GM18502 (cell line): ENCODE measurements around the gene UBALD1.
"Not testable (repeated sequence)": the region's sequence is repeated elsewhere in the genome, so short reads cannot be mapped to it uniquely, and the experiment has no call there.

Source experiments
- ATAC-seq: cut with Tn5 transposase; IDR thresholded peaks from one replicate; pipeline ENCODE4 v1.9.1; 2021; ENCODE audit warnings: mild to moderate bottlenecking; ENCODE audit not compliant: unreplicated experiment, poor library complexity

Gene UBALD1

DNA sequence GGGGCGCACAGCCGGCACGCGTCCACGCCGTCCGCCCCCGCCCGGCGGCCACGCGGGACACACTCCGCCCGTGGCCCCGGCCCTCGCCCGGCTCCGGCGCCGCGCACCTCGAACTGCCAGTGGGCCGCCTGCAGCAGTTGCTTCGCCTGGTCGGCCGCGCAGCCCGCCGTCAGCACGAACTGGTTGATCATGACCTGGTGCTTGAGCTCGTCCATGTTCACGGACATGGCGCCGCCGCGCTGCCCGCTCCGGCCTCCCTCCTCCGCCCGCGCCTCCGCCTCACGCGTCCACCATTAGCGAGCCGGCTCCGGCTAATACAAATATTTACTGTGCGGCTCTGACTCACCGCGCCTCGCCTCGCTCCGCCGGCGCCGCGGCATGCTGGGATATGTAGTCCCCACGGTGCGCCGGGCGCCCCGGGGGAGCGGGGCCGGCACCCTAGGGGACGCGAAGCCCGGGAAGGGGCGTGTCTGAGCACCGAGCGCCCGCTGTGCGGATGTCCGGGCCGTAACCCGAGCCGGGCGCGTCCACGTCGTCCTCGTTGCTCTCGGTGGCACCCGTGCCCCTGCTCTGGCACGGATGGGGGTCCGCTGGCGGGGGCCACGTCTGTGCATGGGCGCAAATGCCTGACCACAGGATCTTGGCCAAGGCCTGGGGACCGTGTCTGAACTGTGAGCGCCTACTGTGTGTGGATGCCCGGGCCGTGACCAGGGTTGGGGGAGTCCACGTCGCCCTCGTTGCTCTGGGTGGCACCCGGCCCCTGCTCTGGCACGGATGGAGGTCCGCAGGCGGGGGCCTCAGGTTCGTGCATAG lies at the start of gene UBALD1:
Gene UBALD1, minus strand, starts transcription at position 318 of the 813 bp plus-strand sequence. Its CDS starts 91 bp downstream, at position 227.
- ATAC-seq = peak; percentile 64

DNA sequence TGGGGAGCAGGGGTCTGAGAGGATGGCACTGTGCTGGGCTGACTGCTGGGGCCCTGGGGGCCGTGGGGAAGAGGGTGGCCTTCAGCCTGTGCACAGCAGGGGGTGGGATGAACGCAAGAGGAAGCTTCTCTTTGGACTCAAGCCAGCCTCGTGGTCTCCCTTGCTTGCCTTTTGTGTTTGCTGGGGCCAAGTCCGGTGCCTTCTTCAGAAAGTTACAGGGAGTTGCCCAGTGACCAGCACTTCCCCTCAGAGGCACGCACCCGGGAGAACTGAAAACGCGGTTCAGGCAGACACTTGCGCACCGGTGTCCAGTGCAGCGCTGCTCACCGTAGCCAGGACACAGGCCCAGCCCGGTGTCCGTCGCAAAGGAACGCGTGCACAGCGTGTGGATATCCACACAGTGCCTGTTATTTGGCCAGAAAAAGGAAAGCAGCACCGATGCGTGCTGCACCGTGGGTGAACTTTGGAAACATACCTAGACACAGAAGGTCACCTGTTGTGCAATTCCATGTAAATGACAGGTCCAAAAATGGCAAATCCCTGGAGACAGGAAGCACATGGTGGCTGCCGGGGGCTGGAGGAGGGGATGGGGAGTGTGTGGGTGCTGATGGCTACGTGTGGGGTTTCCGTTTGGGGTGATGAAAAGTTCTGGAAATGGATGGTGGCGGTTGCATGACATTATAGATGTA lies 49.2 kb upstream of the UBALD1 start:
- no peak for ATAC-seq

DNA sequence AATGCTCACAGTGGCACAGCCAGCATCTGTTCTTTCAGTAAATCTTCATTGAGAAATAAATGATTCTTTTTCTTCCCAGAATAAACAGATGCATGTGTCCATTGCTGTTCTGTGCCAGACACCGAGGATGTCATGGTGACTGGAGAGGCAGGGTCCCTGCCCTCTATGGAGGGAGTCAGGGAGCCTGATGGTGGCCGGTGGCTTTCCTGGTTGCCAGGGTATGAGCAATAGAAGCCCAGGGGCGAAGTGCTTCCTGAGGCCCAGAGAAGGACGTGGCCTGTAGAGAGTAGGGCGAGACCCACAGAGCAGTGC lies 48.7 kb upstream of the UBALD1 start:
- ATAC-seq = no peak

DNA sequence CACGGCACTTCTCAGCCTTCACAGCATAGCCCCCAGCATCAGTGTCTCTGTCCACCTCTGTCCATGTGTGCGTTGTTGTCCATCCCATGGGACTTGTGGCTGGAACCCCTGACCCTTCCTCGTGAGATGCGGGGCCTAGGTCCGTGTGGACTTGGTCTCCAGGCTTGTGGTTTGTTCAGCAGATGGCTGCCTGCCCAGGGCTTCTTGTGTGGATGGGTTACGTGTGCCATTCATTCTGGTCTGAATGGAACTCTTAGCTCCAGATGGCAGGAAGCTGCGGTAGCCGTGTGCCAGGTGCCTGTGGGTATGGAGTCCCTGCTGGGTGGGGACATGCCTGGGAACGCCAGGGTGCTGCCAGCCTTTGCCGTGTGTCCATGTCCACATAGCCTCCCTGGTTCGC lies 47.0 kb upstream of the UBALD1 start:
- no peak for ATAC-seq

DNA sequence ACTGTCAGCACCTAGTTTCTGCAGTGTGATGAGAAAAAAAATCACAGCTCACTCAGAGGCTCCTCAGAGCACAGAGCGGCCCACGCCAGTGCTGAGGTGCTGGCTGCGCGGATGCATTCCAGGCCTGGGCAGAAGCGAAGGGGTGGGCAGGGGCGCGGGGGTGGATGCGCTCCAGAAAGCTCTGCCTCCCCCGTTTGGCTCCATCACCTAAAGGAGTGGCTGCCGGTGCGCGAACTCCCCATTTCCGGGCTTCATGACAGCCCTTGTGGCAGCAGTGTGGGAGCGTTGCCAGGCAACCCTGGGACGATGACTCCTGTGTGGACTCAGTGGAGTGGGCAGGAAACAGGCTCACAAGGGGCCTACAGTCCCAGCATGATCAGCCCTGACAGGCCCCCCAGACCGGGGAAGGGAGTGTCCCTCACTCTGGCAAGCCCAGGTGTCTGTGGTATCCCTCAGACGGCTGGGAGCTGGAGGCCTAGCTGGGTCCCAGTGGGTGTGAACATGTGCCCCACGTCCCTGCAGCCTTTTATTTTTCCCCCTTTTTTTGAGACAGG lies 45.8 kb upstream of the UBALD1 start:
- peak; percentile 61 for ATAC-seq

DNA sequence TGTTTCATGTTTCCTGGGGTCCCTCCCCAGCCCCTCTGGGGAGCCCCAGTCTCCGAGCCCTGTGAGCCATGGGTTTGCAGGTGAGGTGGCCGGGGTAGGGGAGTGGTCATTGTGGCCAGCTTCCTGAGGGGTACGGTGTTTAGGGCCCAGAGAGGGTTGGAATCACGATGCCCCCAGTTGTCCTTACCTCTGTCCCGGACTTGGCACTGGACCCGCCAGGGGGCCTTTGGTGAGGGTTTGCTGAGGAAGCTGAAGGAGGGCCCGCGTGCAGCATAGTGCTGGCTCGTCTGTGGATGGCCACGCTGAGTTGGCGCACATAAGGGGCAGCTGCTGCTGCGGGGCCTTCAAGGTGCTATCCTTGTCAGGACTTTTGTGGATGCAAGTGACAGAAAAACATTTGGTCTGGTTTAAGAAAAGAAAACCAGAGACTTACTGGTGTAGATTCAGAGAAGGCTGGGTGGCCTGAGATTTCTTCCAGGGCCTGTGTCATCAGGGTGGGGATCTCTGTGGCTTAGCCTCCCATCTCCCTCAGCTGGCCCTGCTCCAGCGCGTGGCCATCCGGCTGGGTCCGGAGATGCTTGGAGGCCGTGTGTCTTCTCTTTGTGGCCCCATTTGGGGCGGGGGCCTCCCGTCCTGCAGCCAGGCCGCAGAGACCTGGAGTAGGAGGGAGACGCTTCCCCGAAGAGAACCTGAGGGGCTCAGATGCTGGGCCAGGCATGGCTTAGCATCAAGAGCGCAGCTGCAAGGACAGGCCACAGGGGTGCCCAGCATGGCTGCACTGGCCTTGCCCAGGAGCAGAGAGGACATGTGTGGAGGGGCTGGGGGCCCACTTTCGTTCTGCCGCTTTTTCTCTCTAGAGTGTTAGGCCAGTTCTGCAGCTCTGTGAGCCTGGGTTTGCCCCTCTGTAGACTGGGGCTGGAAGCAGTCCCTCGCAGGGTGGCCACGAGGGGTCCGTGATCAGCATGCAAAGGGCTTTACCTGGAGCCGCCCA lies 45.0 kb upstream of the UBALD1 start:
- ATAC-seq = no peak

DNA sequence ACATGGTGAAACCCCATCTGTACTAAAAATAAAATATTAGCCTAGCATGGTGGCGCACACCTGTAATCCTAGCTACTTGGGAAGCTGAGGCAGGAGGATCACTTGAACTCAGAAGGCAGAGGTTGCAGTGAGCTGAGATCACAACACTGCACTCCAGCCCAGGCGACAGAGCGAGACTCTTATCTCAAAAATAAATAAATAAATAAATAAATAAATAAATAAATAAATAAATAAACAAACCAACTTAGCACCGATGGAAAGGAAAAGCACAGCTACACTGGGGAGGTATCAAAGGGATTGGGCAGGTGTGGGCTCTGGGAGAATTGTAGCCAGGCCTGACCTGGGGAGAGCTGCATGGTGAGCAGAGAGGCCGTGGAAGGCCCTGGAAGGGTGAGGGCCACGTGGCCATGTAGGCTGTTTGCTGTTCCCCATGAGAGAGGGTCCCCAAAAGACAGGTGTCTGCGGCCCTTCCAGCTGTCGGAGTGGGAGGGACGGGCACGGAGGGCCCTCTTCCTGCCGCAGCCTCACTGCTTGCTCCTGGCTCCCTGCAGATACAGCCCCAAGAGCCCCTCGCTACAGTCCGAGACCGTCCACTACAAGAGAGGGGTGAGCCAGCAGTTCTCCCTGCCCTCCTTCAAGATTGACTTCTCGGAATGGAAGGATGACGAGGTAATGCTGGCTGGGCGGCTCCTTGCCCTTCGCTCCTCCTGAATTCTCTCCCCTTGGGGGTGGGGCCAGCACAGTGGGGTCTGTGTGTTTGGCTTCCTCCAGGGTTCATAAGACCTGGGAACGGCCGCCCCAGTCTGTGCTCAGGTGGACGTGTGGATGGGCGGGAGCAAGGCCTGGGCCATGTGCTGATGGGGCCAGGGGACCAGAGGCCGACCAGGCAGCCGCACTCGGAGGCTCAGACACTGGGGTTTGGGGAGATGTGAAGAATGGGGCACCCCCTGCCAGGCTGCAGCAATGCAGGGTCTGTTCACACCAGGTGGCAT lies 42.3 kb upstream of the UBALD1 start:
- ATAC-seq = no peak

DNA sequence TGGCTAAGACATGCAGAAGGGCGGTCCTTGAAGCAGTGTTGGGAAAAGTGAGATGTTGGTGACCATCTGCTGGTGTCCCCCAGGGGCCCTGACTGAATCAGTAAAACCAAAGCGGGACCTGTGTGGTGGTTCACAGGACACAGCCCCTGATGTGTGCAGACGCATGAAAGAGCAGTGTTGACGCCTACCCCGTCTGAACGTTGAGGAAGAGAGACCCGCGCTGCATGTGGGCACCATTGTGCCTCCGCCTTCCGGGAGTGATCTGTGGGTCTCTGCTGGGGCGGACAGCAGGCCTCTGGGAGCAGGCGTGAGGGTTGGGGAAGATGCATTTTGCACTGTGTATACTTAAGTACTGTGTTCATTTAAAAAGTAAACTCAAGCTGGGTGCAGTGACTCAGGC lies 41.5 kb upstream of the UBALD1 start:
- no peak for ATAC-seq

DNA sequence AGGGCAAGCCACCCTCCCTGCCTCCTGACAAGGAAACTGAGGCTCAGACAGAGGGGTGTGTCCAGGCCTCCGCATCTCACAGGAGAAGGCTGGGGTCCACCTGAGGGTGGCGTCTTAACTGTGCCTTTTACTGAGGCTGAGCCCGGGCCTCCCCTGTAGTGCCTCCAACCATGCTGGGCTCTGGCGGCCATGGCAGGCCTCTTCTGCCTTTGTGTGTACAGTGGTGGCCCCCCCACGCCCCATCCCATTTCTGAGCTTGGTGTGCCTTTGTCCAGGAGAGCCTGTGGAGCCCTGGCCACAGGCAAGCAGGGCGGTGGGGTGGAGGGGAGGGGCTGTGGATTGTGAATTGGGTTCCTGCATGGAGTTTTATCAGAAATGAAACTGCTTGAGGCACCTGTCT lies 41.1 kb upstream of the UBALD1 start:
- ATAC-seq = no peak

DNA sequence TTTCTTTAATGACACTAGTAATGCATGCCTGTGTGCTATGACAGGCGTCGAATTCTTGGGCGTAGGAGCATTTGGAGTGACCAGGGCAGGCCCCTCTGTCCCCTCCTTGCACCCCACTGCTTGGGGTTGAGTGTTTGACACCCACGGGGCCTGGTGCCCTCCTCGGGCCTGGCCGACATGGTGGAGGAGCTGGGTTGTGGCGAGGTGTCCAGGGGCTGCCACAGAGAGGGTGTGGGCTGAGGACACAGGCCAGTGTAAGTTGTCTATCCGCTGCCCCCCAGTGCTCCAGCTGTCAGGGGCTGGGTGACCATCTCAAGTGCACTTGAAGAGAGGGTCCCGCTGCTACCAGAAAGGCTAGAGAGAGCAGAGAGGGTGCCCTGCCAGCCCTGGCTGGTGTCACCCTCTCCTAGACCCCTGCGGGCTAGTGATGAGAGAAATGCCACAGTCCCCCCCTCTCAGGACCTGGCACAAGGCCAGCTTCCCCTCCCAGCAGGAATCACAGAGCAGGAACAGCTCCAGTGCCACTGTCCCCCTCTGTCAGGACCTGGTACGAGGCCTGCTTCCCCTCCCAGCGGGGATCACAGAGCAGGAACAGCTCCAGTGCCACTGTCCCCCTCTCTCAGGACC lies 40.4 kb upstream of the UBALD1 start:
- ATAC-seq = no peak

DNA sequence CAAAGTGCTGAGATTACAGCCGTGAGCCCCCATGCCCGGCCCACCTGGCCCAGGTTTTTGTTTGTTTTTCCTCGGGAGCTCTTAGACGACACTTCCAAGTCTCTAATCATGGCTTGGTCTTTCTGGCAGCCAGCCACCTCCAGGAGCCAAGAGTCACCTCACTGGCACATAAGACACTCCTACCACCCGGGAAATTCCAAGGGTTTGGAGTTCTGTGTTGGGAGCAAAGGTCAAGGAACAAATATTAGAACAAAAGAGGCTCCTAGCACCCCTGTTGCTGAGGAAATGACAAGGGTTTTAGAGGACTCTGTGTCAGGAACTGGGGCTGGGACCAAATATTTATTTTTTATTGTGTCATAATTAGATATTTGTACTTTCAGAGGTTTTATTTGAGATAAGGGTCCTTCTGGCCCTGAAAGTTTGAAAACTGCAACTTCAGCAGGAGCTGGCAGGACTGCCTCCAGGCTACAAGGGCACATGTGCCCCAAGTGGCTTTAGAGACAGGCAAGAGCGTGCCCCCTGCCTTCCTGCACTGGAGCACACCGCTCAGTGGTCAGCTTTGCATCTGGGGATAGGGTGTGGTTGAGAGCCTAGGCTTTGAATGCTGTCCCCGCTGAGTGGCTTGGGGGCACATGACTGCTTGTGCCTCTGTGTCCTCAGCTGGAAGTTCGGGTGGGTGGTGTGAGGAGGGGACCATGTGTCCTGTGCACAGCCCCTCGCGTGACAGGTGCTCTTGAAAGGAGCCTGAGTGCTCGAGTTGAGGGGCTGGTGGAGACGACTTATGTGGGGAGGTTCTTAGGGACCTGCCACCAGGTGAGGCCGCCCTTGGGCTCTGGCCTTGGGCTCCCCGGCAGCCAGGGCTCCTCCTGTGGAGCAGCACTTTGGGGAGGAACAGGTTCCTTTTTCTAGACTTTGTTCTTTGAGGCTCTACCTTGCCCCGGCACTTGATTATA lies 39.6 kb upstream of the UBALD1 start:
- ATAC-seq = no peak

DNA sequence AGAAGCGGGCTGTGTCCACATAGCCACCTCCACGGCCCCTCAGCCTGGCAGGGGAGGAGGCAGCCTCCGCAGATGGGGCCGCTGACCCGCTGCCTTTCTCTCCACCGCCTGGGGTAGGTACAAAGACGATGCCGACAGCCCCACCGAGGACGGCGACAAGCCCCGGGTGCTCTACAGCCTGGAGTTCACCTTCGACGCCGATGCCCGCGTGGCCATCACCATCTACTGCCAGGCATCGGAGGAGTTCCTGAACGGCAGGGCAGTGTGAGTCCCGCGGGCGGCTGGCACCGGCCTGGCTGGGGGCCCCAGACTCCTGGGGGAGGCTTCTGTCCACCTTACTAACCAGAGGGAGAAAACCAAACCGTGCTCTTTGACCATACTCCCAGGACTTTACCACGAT lies 37.9 kb upstream of the UBALD1 start:
- ATAC-seq = no peak

DNA sequence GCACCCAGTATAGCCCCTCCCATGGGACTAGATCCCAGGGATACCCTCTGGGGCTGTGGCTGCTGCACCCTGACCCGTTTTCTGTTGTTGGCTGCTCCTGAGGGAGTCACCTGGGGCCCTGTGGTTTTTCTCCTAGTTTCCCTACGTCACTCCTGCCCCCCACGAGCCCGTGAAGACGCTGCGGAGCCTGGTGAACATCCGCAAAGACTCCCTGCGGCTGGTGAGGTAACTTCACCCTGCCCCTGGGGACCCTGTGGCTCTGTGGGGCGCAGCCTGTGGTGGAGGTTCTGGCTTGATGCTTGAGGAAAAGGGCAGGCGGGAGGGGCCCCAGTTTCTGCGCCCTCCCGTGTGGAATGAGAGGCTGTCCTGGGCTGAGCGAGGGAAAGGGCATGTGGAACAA lies 37.1 kb upstream of the UBALD1 start:
- ATAC-seq = no peak

DNA sequence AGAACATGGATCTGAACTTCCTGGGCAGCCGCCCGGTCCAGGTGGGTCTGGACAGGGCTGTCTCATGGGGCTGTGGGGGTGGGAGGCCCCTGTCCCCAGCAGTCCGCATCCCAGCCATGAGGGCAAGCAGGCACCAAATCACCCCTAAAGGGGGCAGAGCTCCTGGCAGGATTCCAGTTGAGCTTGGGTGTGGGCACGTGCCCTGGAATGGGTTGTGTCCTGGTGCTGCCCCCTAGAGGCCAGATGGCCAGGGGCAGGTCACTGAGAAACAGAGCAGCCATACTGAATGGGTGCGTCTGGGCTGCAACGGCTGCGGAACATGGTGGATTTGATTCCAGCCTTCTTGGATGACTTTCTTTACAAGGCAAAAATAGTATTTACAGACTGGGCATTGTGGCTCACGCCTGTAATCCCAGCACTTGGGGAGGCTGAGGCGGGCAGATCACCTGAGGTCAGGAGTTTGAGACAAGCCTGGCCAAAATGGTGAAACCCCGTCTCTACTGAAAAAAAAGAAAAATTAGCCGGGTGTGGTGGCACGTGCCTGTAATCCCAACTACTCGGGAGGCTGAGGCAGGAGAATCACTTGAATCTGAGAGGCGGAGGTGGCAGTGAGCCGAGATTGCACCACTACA lies 35.9 kb upstream of the UBALD1 start:
- not testable (repeated sequence) for ATAC-seq

DNA sequence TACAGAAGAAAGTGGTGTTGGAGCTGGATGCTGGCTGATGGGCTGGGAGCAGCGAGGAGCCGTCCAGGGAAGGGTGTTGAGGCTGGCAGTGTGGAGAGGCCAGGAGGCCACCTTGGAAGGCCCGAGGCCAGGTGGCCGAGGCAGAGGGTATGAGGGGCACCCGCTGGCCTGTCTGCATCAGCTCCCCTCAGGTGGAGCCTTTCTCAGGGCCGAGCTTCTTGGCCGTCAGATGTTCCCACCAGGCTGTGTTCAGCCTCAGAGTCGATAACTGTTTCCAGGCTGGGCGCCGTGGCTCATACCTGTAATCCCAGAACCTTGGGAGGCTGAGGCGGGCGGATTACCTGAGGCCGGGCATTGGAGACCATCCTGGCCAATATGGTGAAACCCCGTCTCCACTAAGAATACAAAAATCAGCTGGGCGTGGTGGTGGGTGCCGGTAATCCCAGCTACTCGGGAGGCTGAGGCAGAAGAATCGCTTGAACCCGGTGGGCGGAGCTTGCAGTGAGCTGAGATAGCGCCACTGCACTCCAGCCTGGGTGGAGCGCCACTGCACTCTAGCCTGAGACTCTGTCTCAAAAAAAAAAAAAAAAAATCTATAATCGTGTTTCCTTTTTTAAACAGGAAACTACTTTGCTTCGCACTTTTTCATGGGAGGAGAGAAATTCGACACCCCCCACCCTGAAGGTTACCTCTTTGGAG lies 35.2 kb upstream of the UBALD1 start:
- ATAC-seq = no peak

DNA sequence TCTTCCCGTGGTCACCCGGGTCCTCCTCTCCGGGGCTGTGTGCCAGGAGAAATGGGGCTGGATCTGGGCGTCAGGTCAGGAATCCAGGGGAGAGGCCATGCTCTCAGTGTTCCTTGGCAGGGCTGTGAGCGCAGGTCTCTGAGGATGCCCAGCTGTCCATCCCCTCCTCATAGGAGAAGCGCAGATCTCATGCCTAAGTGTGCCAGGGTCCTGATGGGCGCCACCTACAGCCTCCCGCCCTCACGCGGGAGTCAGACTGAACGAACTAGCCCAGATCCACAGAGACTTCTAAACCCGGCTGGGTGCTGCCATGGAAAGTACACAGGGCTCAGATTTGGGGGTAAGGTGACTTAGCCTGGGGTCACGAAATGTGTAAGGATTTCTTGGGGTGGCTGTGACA lies 34.2 kb upstream of the UBALD1 start:
- no peak for ATAC-seq

DNA sequence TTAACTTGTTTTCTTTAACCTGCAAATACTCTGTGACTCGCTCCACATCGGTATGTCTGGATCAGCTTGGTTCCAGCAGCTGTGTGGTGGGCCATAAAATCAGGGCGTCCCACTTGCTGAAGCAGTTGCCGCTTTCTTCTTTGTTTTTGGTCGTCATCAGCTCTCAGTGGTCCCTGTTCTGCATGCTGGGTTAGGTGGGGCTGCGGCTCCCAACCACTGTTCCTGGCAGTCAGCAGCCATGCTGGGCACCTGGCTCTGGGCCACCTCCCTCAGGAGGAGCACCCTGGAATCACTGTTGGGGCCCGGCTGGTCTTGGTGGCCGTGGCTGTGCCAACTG lies 32.9 kb upstream of the UBALD1 start:
- ATAC-seq = no peak
